ENCODE results near the gene NRAS. TPM values are rescaled to one million over a fixed set of nuclear protein-coding genes. Genes with fewer than 3 reads are reported as not detected.

Gene NRAS
- total and polyA plus RNA-seq, 8 donors: 9.2 to 62.1 (median 23.1) TPM

DNA sequence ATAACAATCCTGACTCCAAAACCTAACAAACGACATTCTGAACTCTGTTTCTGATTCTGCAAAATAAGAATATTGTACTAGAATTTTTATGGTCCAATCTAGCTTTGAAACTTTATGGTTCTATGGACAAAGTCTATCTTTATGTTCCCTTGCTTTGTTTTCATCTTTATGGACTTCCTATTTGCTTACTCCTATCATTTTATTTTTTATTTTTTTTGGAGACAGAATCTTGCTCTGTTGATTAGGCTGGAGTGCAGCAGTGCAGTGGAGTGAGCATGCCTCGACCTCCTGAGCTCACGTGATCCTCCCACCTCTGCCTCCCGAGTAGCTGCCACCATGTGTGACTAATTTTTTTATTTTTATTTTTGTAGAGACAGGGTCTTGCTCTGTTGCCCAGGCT is 3.6 kb downstream of the NRAS start:
- Histone ChIP-seq H3K4me3 (no peak overlapping the region), H3K4me1 (peaks cover 8 to 33% (median 26%) of the 10 kb centered on the region in 4 donors), H3K27me3 (no peaks in the 10 kb centered on the region), H3K9me3 (no peaks in the 10 kb centered on the region), H3K27ac (no peak overlapping the region), H3K36me3 (peaks cover 30 to 72% (median 66%) of the 10 kb centered on the region in 4 donors)
- 78 to 90% (median 82%) methylated on average over 4 of the region's 4 CpGs for WGBS, 5 donors
- no peak for DNase-seq
- TF ChIP-seq, protein P1, sequence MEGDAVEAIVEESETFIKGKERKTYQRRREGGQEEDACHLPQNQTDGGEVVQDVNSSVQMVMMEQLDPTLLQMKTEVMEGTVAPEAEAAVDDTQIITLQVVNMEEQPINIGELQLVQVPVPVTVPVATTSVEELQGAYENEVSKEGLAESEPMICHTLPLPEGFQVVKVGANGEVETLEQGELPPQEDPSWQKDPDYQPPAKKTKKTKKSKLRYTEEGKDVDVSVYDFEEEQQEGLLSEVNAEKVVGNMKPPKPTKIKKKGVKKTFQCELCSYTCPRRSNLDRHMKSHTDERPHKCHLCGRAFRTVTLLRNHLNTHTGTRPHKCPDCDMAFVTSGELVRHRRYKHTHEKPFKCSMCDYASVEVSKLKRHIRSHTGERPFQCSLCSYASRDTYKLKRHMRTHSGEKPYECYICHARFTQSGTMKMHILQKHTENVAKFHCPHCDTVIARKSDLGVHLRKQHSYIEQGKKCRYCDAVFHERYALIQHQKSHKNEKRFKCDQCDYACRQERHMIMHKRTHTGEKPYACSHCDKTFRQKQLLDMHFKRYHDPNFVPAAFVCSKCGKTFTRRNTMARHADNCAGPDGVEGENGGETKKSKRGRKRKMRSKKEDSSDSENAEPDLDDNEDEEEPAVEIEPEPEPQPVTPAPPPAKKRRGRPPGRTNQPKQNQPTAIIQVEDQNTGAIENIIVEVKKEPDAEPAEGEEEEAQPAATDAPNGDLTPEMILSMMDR (IDR thresholded peaks at IDR 0.05): no peak
- no peak for TF ChIP-seq POLR2AphosphoS5 (IDR thresholded peaks at IDR 0.05)
- no peak for TF ChIP-seq POLR2A (IDR thresholded peaks at IDR 0.05)
- intact Hi-C loops (cut with DNase I; ENCODE audit: low total_unique reads): no loop called here

DNA sequence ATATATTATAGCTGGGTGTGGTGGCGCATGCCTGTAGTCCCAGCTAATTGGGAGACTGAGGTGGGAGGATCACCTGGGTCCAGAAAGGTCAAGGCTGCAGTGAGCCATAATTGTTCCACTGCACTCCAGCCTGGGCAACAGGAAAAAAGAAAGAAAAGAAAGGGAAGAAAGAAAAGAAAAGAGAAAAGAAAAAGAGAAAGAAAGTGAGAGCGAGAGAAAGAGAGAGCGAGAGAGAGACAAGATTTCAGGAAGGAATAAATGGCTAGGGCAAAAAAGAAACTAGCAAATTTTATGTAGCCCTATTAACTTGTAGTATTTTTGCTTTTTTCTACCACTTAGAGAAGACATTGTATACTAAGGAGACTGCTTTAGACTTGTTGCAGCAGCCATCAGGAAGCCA is 6.2 kb downstream of the NRAS start:
- no peak for TF ChIP-seq POLR2AphosphoS5 (IDR thresholded peaks at IDR 0.05)
- TF ChIP-seq, protein P1 (IDR thresholded peaks at IDR 0.05): no peak
- no peak for TF ChIP-seq POLR2A (IDR thresholded peaks at IDR 0.05)
- TF ChIP-seq EP300 (IDR thresholded peaks at IDR 0.05): no peak
- H3K9me3 ChIP-seq: no peaks in the 10 kb centered on the region
- peaks cover 41 to 91% (median 86%) of the 10 kb centered on the region in 4 donors for H3K36me3 ChIP-seq
- no peak overlapping the region for H3K27ac ChIP-seq
- WGBS, 5 donors: 94 to 100% (median 97%) methylated on average over 3 of the region's 3 CpGs
- no peaks in the 10 kb centered on the region for H3K27me3 ChIP-seq
- DNase-seq: no peak
- peaks cover 6 to 20% (median 13%) of the 10 kb centered on the region in 4 donors for H3K4me1 ChIP-seq
- no peak overlapping the region for H3K4me3 ChIP-seq
- intact Hi-C loops (cut with DNase I; ENCODE audit: low total_unique reads): no loop called here

DNA sequence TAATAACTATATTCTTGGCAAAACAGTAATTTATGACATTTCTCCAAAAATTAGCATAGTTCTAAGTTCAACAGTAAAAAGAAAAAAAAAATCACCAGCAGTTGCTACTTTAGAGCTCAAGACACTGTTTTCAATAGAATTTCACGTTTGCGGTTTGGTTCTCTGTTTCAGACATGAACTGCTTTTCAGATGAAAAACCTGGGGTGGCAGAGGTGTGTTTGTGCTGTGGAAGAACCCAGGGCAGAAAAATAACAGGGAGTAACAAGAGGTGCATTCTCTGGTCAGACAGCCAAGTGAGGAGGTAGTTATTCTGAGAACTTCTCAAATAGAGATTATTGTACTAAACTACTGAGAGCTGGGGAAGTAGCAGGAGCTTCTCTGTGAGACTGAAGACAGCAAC is 9.0 kb downstream of the NRAS start:
- 85 to 92% (median 90%) methylated on average over 2 of the region's 2 CpGs for WGBS, 5 donors
- no peaks in the 10 kb centered on the region for H3K27me3 ChIP-seq

DNA sequence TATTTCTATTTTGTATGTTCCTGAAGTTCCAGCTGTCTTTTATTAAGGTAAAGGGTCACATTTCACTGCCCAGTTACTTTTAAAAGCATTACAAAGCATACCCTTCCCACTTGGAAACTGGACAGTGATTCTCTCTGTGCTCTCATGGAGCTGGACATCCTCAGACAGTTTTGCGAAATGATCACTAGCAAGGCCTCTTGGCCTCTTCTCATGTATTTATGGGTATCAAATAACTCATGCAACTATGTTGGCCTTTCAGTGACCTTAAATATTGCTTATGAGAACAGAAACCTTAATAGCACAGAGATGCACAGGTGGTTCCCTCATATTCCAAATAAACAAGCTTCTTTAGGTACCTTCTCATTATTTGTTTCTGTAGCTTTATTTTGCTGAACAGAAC is 13.3 kb downstream of the NRAS start:
- Histone ChIP-seq H3K27ac (no peak overlapping the region), H3K27me3 (no peaks in the 10 kb centered on the region), H3K4me1 (no peaks in the 10 kb centered on the region), H3K9me3 (no peaks in the 10 kb centered on the region), H3K4me3 (no peak overlapping the region), H3K36me3 (peaks cover 15 to 41% (median 35%) of the 10 kb centered on the region in 4 donors)
- WGBS, 5 donors: 83 to 100% (median 98%) methylated on average over 1 of the region's 1 CpG
- intact Hi-C loops (cut with DNase I; ENCODE audit: low total_unique reads): no loop called here
- DNase-seq: no peak
- TF ChIP-seq, protein P1 (IDR thresholded peaks at IDR 0.05): no peak
- TF ChIP-seq POLR2AphosphoS5 (IDR thresholded peaks at IDR 0.05) (no peak), EP300 (IDR thresholded peaks at IDR 0.05) (no peak), POLR2A (IDR thresholded peaks at IDR 0.05) (no peak)

More for the DNA sequence above, 9.0 kb downstream of the NRAS start:
- Histone ChIP-seq H3K27ac (no peak overlapping the region), H3K9me3 (no peaks in the 10 kb centered on the region), H3K4me1 (no peaks in the 10 kb centered on the region), H3K4me3 (no peak overlapping the region), H3K36me3 (peaks cover 28 to 82% (median 76%) of the 10 kb centered on the region in 4 donors)
- DNase-seq: no peak
- intact Hi-C loops (cut with DNase I; ENCODE audit: low total_unique reads): no loop called here
- TF ChIP-seq POLR2A (IDR thresholded peaks at IDR 0.05) (no peak), EP300 (IDR thresholded peaks at IDR 0.05) (no peak), POLR2AphosphoS5 (IDR thresholded peaks at IDR 0.05) (no peak)
- TF ChIP-seq, protein P1 (IDR thresholded peaks at IDR 0.05): no peak
